Breast epithelium (tissue), 3 donors: ENCODE data around the gene ABHD8.

Source experiments
- CTCF ChIP-seq, 3 donors: fragments of 450-650 bp; IDR thresholded peaks; one replicate each; pipeline ENCODE4 v1.5.1; 2016 to 2017; ENCODE audit warnings: antibody characterized with exemption in 3 of 3, mild to moderate bottlenecking in 3 of 3, moderate library complexity in 3 of 3
- POLR2A ChIP-seq: fragments of 450-650 bp; IDR thresholded peaks from one replicate; pipeline ENCODE4 v1.6.1; 2016; ENCODE audit warnings: antibody characterized with exemption, mild to moderate bottlenecking, moderate library complexity
- POLR2AphosphoS5 ChIP-seq, 3 donors: sonication (generic); formaldehyde crosslinking; IDR thresholded peaks; one replicate each; pipeline ENCODE4 v1.6.1; 2017; ENCODE audit warnings: antibody characterized with exemption in 3 of 3

GRCh38 chr19:17268754-17269153 is 34.5 kb downstream of the ABHD8 start:
- TF ChIP-seq CTCF (IDR thresholded peaks at IDR 0.05) (no peak), POLR2A (no peak), POLR2AphosphoS5 (IDR thresholded peaks at IDR 0.05) (no peak)
